Dermis blood vessel endothelial cell (primary cell): ENCODE results near the gene PPP1CA. TPM values are rescaled to one million over a fixed set of nuclear protein-coding genes. Genes with fewer than 3 reads are reported as not detected.
A peak's percentile ranks its signal among the peaks of the same experiment; 100 is the strongest.
"Not testable (repeated sequence)": the region's sequence is repeated elsewhere in the genome, so short reads cannot be mapped to it uniquely, and the experiment has no call there.

Source experiments
- DNase-seq: peaks from one replicate; pipeline ENCODE4 v3.0.0; 2010
- total RNA-seq: library from RNA; depleted of rRNA; stranded (reverse); fragments of >200 nt; gene quantifications from 2 replicates; pipeline ENCODE4 v1.2.3, GENCODE V29; 2014

The PPP1CA gene
- total RNA-seq, 1 donor from 2014 or later, result 318 TPM

GRCh38 chr11:67416416-67417335 lies 15.0 kb upstream of the PPP1CA start:
- peak; percentile 36 for DNase-seq

- no peak for DNase-seq
Measured at GRCh38 chr11:67415501-67416304, 14.0 kb upstream of the PPP1CA start, which contains the start of gene CARNS1. CARNS1 (plus strand) TSS chr11:67415678; CDS start chr11:67416200, 522 bp downstream.

GRCh38 chr11:67413266-67413849 lies 11.7 kb upstream of the PPP1CA start:
- no peak for DNase-seq

- DNase-seq, result no peak
Measured at GRCh38 chr11:67412495-67413179, 11.0 kb upstream of the PPP1CA start.

GRCh38 chr11:67411785-67412152 lies 10.1 kb upstream of the PPP1CA start:
- no peak for DNase-seq

- no peak for DNase-seq
Measured at GRCh38 chr11:67410984-67411784, 9.5 kb upstream of the PPP1CA start.

- no peak for DNase-seq
Measured at GRCh38 chr11:67410369-67410831, 8.7 kb upstream of the PPP1CA start.

- DNase-seq, result no peak
Measured at GRCh38 chr11:67409781-67410368, 8.2 kb upstream of the PPP1CA start.

- no peak for DNase-seq
Measured at GRCh38 chr11:67409261-67409666, 7.6 kb upstream of the PPP1CA start.

- DNase-seq, result no peak
Measured at GRCh38 chr11:67408437-67409200, 7.0 kb upstream of the PPP1CA start.

- DNase-seq, result no peak
Measured at GRCh38 chr11:67407688-67408163, 6.1 kb upstream of the PPP1CA start.

- no peak for DNase-seq
Measured at GRCh38 chr11:67406969-67407687, 5.5 kb upstream of the PPP1CA start.

GRCh38 chr11:67406420-67406968 lies 4.8 kb upstream of the PPP1CA start:
- no peak for DNase-seq

GRCh38 chr11:67405688-67406339 lies 4.2 kb upstream of the PPP1CA start:
- no peak for DNase-seq

GRCh38 chr11:67405196-67405567 lies 3.5 kb upstream of the PPP1CA start:
- DNase-seq, result no peak

- no peak for DNase-seq
Measured at GRCh38 chr11:67404515-67405195, 3.0 kb upstream of the PPP1CA start.

GRCh38 chr11:67403085-67403484 lies 1.4 kb upstream of the PPP1CA start:
- not testable (repeated sequence) for DNase-seq
